Fibroblast of peridontal ligament (primary cell): Measurements from ENCODE around the gene PARD3.
"Not testable (repeated sequence)": the region's sequence is repeated elsewhere in the genome, so short reads cannot be mapped to it uniquely, and the experiment has no call there.

Experiments
- DNase-seq: peaks from one replicate; pipeline ENCODE4 v3.0.0-alpha.2; 2010; ENCODE audit errors: extremely low read depth

PARD3 gene

GRCh38 chr10:34268410-34268809 lies 546.7 kb downstream of the PARD3 start:
- not testable (repeated sequence) for DNase-seq

- no peak for DNase-seq
Measured at GRCh38 chr10:34262985-34263384, 552.1 kb downstream of the PARD3 start.

GRCh38 chr10:34260904-34261303 lies 554.2 kb downstream of the PARD3 start:
- no peak for DNase-seq

GRCh38 chr10:34256216-34256615 lies 558.9 kb downstream of the PARD3 start:
- no peak for DNase-seq

GRCh38 chr10:34255035-34255434 lies 560.1 kb downstream of the PARD3 start:
- no peak for DNase-seq

- peak; percentile 51 for DNase-seq
Measured at GRCh38 chr10:34254596-34254995, 560.5 kb downstream of the PARD3 start.

- no peak for DNase-seq
Measured at GRCh38 chr10:34252111-34252510, 563.0 kb downstream of the PARD3 start.

- DNase-seq = no peak
Measured at GRCh38 chr10:34251177-34251576, 563.9 kb downstream of the PARD3 start.

GRCh38 chr10:34250722-34251121 lies 564.4 kb downstream of the PARD3 start:
- no peak for DNase-seq

- no peak for DNase-seq
Measured at GRCh38 chr10:34249634-34250033, 565.5 kb downstream of the PARD3 start.

GRCh38 chr10:34247560-34247959 lies 567.5 kb downstream of the PARD3 start:
- DNase-seq = no peak

GRCh38 chr10:34244756-34245484 lies 570.2 kb downstream of the PARD3 start:
- DNase-seq = no peak

- peak; percentile 22 for DNase-seq
Measured at GRCh38 chr10:34241226-34242000, 573.7 kb downstream of the PARD3 start.

- DNase-seq = no peak
Measured at GRCh38 chr10:34240039-34240438, 575.1 kb downstream of the PARD3 start.

- no peak for DNase-seq
Measured at GRCh38 chr10:34237898-34238455, 577.1 kb downstream of the PARD3 start.

GRCh38 chr10:34236931-34237330 lies 578.2 kb downstream of the PARD3 start:
- peak; percentile 17 for DNase-seq

- DNase-seq = peak; percentile 68
Measured at GRCh38 chr10:34235164-34235832, 579.8 kb downstream of the PARD3 start.

- no peak for DNase-seq
Measured at GRCh38 chr10:34232481-34232880, 582.6 kb downstream of the PARD3 start.

GRCh38 chr10:34231441-34232180 lies 583.5 kb downstream of the PARD3 start:
- DNase-seq = no peak

GRCh38 chr10:34229917-34230316 lies 585.2 kb downstream of the PARD3 start:
- peak; percentile 48 for DNase-seq

GRCh38 chr10:34228066-34228465 lies 587.0 kb downstream of the PARD3 start:
- DNase-seq = no peak

GRCh38 chr10:34224639-34225038 lies 590.5 kb downstream of the PARD3 start:
- no peak for DNase-seq
